Measurements from ENCODE around the gene FGF5. TPM values are rescaled to one million over a fixed set of nuclear protein-coding genes. Genes with fewer than 3 reads are reported as not detected.

Gene FGF5
- total and polyA plus RNA-seq, 11 donors, result 0.10 to 0.83 (median 0.27) TPM; not detected in 2

GRCh38 chr4:80233390-80233789 lies 33.1 kb upstream of the FGF5 start:
- no peak for DNase-seq
- Histone ChIP-seq H3K27ac (no peak overlapping the region), H3K4me3 (no peak overlapping the region), H3K4me1 (no peaks in the 10 kb centered on the region), H3K27me3 (peaks cover 0 to 32% (median 5%) of the 10 kb centered on the region in 9 donors), H3K36me3 (no peaks in the 10 kb centered on the region), H3K9me3 (no peaks in the 10 kb centered on the region)
- WGBS, 4 donors, result 70 to 93% (median 85%) methylated on average over 4 of the region's 4 CpGs
- ATAC-seq, result no peak
- TF ChIP-seq POLR2A (IDR thresholded peaks at IDR 0.05) (no peak), CTCF (IDR thresholded peaks at IDR 0.05) (no peak)
- intact Hi-C loops (cut with DNase I), result no loop called here

GRCh38 chr4:80235451-80235850 lies 31.0 kb upstream of the FGF5 start:
- H3K36me3 ChIP-seq, result no peaks in the 10 kb centered on the region
- DNase-seq (no peak), ATAC-seq (no peak)
- WGBS, 4 donors, result 93 to 100% (median 95%) methylated on average over 1 of the region's 1 CpG
- H3K4me3 ChIP-seq, result no peak overlapping the region
- H3K27me3 ChIP-seq, result peaks cover 0 to 18% (median 0%) of the 10 kb centered on the region in 9 donors
- no peak overlapping the region for H3K27ac ChIP-seq
- intact Hi-C loops (cut with DNase I), result no loop called here
- H3K4me1 ChIP-seq, result no peaks in the 10 kb centered on the region
- no peaks in the 10 kb centered on the region for H3K9me3 ChIP-seq
- no peak for TF ChIP-seq CTCF (IDR thresholded peaks at IDR 0.05)
- no peak for TF ChIP-seq POLR2A (IDR thresholded peaks at IDR 0.05)

GRCh38 chr4:80237992-80238391 lies 28.5 kb upstream of the FGF5 start:
- no peaks in the 10 kb centered on the region for H3K4me1 ChIP-seq
- WGBS, 4 donors, result 75 to 84% (median 80%) methylated on average over 6 of the region's 6 CpGs
- no peak for TF ChIP-seq POLR2A (IDR thresholded peaks at IDR 0.05)
- TF ChIP-seq CTCF (IDR thresholded peaks at IDR 0.05), result no peak
- no peak overlapping the region for H3K4me3 ChIP-seq
- H3K27ac ChIP-seq, result no peak overlapping the region
- peaks cover 0 to 30% (median 3%) of the 10 kb centered on the region in 9 donors for H3K27me3 ChIP-seq
- H3K9me3 ChIP-seq, result no peaks in the 10 kb centered on the region
- intact Hi-C loops (cut with DNase I), result no loop called here
- no peaks in the 10 kb centered on the region for H3K36me3 ChIP-seq
- ATAC-seq, result no peak
- no peak for DNase-seq

- no peak for ATAC-seq
- Histone ChIP-seq H3K27me3 (peaks cover 0 to 43% (median 3%) of the 10 kb centered on the region in 9 donors), H3K4me1 (no peaks in the 10 kb centered on the region), H3K4me3 (no peak overlapping the region), H3K27ac (no peak overlapping the region), H3K9me3 (no peaks in the 10 kb centered on the region), H3K36me3 (no peaks in the 10 kb centered on the region)
- TF ChIP-seq POLR2A (IDR thresholded peaks at IDR 0.05) (no peak), CTCF (IDR thresholded peaks at IDR 0.05) (no peak)
- no peak for DNase-seq
- 81 to 89% (median 86%) methylated on average over 3 of the region's 3 CpGs for WGBS, 4 donors
- intact Hi-C loops (cut with DNase I), result no loop called here
These were observed 26.8 kb upstream of the FGF5 start for GRCh38 chr4:80239480-80240150.

Measured in heart left ventricle (tissue), 16 donors.